Epithelial cell of proximal tubule (primary cell): ENCODE results near the gene SLC35D1. TPM values are rescaled to one million over a fixed set of nuclear protein-coding genes. Genes with fewer than 3 reads are reported as not detected.

Source experiments
- DNase-seq: peaks from one replicate; pipeline ENCODE4 v3.0.0-alpha.2; 2011; ENCODE audit warnings: low read depth
- H3K4me3 ChIP-seq: 2 replicates; pipeline ENCODE4 v1.5.1; 2011; ENCODE audit warnings: low read depth, mild to moderate bottlenecking, low read length
- total RNA-seq: library from RNA; depleted of rRNA; stranded (reverse); fragments of >200 nt; gene quantifications from 2 replicates; pipeline ENCODE4 v1.2.3, GENCODE V29; 2015
- TF ChIP-seq, protein P1 (sequence below): conservative IDR thresholded peaks from 2 replicates; pipeline ENCODE4 v1.5.1; 2012; ENCODE audit warnings: low read depth, mild to moderate bottlenecking, low read length

Gene SLC35D1
- total RNA-seq, 1 donor from 2014 or later = 3.6 TPM

DNA sequence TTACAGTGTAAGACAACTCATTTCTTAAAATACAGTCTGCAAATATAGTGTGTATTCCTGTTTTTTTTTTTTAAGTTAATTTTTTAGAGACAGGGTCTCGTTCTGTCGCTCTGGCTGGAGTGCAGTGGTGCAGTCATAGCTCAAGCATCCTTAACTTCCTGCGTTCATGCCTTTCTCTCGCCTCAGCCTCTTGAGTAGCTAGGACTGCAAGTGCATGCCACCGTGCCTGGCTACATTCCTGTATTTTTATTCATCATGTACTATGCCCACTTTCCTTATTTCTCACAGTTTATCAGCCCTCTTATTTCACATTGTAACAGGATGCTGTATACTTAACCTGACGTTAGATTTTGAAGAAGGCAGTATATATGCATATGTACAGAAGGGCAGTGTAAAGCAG, 102.4 kb downstream of the SLC35D1 start:
- no peak for DNase-seq
- no peak overlapping the region for H3K4me3 ChIP-seq
- TF ChIP-seq, protein P1, sequence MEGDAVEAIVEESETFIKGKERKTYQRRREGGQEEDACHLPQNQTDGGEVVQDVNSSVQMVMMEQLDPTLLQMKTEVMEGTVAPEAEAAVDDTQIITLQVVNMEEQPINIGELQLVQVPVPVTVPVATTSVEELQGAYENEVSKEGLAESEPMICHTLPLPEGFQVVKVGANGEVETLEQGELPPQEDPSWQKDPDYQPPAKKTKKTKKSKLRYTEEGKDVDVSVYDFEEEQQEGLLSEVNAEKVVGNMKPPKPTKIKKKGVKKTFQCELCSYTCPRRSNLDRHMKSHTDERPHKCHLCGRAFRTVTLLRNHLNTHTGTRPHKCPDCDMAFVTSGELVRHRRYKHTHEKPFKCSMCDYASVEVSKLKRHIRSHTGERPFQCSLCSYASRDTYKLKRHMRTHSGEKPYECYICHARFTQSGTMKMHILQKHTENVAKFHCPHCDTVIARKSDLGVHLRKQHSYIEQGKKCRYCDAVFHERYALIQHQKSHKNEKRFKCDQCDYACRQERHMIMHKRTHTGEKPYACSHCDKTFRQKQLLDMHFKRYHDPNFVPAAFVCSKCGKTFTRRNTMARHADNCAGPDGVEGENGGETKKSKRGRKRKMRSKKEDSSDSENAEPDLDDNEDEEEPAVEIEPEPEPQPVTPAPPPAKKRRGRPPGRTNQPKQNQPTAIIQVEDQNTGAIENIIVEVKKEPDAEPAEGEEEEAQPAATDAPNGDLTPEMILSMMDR = no peak

Other genes with a start within 250 kb of the SLC35D1 start
- gene DNAI4, start 129.3 kb downstream of the SLC35D1 start, total RNA-seq = 0.94 and 7.1 TPM in 2 replicates
- gene MIER1, start 129.2 kb downstream of the SLC35D1 start, total RNA-seq = 19.1 and 20.4 TPM in 2 replicates
- not detected in 2 replicates for gene C1orf141, start 80.8 kb upstream of the SLC35D1 start, total RNA-seq
- gene IL23R, start 112.3 kb upstream of the SLC35D1 start, total RNA-seq = not detected in 2 replicates